ENCODE data around the gene ADGRA3. TPM values are rescaled to one million over a fixed set of nuclear protein-coding genes. Genes with fewer than 3 reads are reported as not detected.

ADGRA3 gene
- total RNA-seq, 6 donors from 2014 or later = 9.2 to 32.7 (median 17.2) TPM

DNA sequence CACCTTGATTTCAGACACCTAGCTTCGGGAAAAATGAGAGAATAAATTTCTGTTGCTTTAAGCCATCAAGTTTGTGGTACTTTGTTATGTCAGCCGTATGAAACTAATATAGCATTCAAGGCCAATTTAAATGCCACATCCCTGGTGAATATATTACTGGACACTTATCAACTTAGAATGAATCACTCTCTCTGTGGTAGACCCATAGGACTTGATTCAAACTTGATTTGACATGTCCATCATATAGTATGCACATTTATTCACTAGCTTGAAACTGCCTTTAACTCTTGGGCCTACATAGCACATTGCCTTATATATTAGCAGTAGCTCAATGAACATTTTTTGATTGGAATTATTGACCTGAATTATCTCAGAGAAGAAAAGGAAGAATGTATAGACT, 172.3 kb downstream of the ADGRA3 start:
- WGBS, 2 donors = 84 to 87% methylated on average over 2 of the region's 2 CpGs
- no peaks in the 10 kb centered on the region for H3K9me3 ChIP-seq
- ATAC-seq (ENCODE audit: low FRiP score in 2 of 2) (no peak), DNase-seq (no peak)
- H3K4me1 ChIP-seq = no peaks in the 10 kb centered on the region
- H3K36me3 ChIP-seq = no peaks in the 10 kb centered on the region
- no peaks in the 10 kb centered on the region for H3K27me3 ChIP-seq
- TF ChIP-seq POLR2A (IDR thresholded peaks at IDR 0.05) (no peak), EP300 (IDR thresholded peaks at IDR 0.05) (no peak), POLR2AphosphoS5 (IDR thresholded peaks at IDR 0.05) (no peak)
- TF ChIP-seq, protein P1, sequence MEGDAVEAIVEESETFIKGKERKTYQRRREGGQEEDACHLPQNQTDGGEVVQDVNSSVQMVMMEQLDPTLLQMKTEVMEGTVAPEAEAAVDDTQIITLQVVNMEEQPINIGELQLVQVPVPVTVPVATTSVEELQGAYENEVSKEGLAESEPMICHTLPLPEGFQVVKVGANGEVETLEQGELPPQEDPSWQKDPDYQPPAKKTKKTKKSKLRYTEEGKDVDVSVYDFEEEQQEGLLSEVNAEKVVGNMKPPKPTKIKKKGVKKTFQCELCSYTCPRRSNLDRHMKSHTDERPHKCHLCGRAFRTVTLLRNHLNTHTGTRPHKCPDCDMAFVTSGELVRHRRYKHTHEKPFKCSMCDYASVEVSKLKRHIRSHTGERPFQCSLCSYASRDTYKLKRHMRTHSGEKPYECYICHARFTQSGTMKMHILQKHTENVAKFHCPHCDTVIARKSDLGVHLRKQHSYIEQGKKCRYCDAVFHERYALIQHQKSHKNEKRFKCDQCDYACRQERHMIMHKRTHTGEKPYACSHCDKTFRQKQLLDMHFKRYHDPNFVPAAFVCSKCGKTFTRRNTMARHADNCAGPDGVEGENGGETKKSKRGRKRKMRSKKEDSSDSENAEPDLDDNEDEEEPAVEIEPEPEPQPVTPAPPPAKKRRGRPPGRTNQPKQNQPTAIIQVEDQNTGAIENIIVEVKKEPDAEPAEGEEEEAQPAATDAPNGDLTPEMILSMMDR (IDR thresholded peaks at IDR 0.05) = no peak
- no peak overlapping the region for H3K4me3 ChIP-seq
- no peak overlapping the region for H3K27ac ChIP-seq

DNA sequence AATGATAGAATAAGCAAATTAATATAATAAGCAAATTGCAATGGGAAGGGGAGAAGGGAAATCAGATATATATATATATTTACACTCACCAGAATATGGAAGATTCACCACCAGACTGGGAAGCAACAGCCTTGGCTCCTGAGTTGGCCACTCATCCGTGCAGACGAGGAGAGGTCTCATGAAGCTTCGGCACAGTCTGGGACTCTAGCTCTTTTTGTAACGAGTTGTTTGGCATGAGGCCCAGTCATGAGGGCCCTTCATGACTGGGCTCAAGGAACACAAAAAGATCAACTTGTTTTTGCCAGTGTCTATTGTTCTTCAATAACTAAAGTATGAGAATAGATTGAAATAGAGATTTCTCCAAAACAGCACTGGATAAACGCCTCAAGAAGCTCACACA, 176.4 kb downstream of the ADGRA3 start:
- WGBS, 2 donors = 39 to 42% methylated on average over 5 of the region's 5 CpGs
- no peaks in the 10 kb centered on the region for H3K27me3 ChIP-seq
- DNase-seq = no peak

DNA sequence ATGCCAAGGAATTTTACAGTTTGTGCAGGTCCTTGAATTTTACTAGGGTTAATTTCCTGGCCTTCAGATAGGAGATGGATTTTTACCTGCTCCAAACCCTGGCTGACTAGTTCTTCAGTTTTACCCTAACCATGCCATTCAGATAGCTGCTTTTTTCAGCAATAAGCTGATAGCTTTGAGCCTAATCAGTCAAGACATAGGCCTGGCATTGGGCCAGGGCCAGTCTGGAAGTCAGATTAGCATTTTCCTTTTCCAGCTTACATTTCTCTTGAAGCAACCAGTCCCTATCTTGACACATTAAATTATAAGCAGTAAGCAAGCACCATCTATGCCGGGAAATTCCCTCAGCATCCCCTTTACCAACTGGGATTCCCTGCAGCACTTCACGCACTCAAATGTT, 177.1 kb downstream of the ADGRA3 start:
- TF ChIP-seq, protein P1 (IDR thresholded peaks at IDR 0.05) = no peak
- no peak for TF ChIP-seq POLR2AphosphoS5 (IDR thresholded peaks at IDR 0.05)
- no peak for TF ChIP-seq EP300 (IDR thresholded peaks at IDR 0.05)
- TF ChIP-seq POLR2A (IDR thresholded peaks at IDR 0.05) = no peak
- Histone ChIP-seq H3K27ac (no peak overlapping the region), H3K36me3 (no peaks in the 10 kb centered on the region), H3K27me3 (no peaks in the 10 kb centered on the region), H3K4me1 (no peaks in the 10 kb centered on the region), H3K9me3 (no peaks in the 10 kb centered on the region), H3K4me3 (no peak overlapping the region)
- 88 to 91% methylated on average over 2 of the region's 2 CpGs for WGBS, 2 donors
- DNase-seq (no peak), ATAC-seq (ENCODE audit: low FRiP score in 2 of 2) (no peak)

More for the DNA sequence above, 176.4 kb downstream of the ADGRA3 start:
- Histone ChIP-seq H3K27ac (no peak overlapping the region), H3K4me1 (no peaks in the 10 kb centered on the region), H3K9me3 (no peaks in the 10 kb centered on the region), H3K4me3 (no peak overlapping the region), H3K36me3 (no peaks in the 10 kb centered on the region)
- TF ChIP-seq, protein P1 (IDR thresholded peaks at IDR 0.05) = no peak
- TF ChIP-seq EP300 (IDR thresholded peaks at IDR 0.05) = no peak
- TF ChIP-seq POLR2A (IDR thresholded peaks at IDR 0.05) = no peak
- no peak for TF ChIP-seq POLR2AphosphoS5 (IDR thresholded peaks at IDR 0.05)
- no peak for ATAC-seq (ENCODE audit: low FRiP score in 2 of 2)

Other genes starting within 250 kb of the ADGRA3 start
- 1 to 10 TPM in 3 of 6 donors, under 1 TPM in 2, not detected in 1; 0.57 to 1.6 (median 1.4) TPM for gene GBA3, start 176.9 kb upstream of the ADGRA3 start, total RNA-seq

Data from upper lobe of left lung (tissue), 6 donors.